ENCODE measurements around the gene LIPH. TPM values are rescaled to one million over a fixed set of nuclear protein-coding genes. Genes with fewer than 3 reads are reported as not detected.
A peak's percentile ranks its signal among the peaks of the same experiment; 100 is the strongest.

The LIPH gene
- total RNA-seq (0.18 TPM), polyA plus RNA-seq (ENCODE audit: insufficient read depth in 1 of 8, insufficient read length in 8 of 8, low replicate concordance in 1 of 8) (1 to 10 TPM in 1 of 8 donors, under 1 TPM in 7; 0.05 to 2.1 (median 0.23) TPM)
- long read RNA-seq, donor 1: 0 reads
- long read RNA-seq, donor 2: 0 reads
- long read RNA-seq, donor 3: 0 reads
- long read RNA-seq, donor 4: 0 reads
- long read RNA-seq, donor 5: 0 reads
- long read RNA-seq, donor 6: 0 reads
- long read RNA-seq, donor 7: 0 reads
- long read RNA-seq, donor 8: 0 reads
- long read RNA-seq, donor 9: 0 reads
- long read RNA-seq, donor 10: 0 reads
- long read RNA-seq, donor 11: 0 reads

GRCh38 chr3:185552358-185552877, at the start of gene LIPH:
Gene LIPH (minus strand): TSS chr3:185552588. CDS start chr3:185552471, 117 bp downstream.
- no peaks in the 10 kb centered on the region for H3K27me3 ChIP-seq (ENCODE audit: control insufficient read depth, insufficient read depth, low read length)
- no peak within 1 kb of the TSS for H3K27ac ChIP-seq (ENCODE audit: low read length)
- H3K4me1 ChIP-seq (ENCODE audit: control insufficient read depth, insufficient read depth, low read length): no peaks in the 10 kb centered on the region
- WGBS (ENCODE audit: insufficient coverage): 0% methylated on average over 1 of the region's 6 CpGs
- no peak within 1 kb of the TSS for H3K4me3 ChIP-seq (ENCODE audit: low read length)
- no peaks in the 10 kb centered on the region for H3K36me3 ChIP-seq (ENCODE audit: control insufficient read depth, insufficient read depth, low read length)
- H3K9me3 ChIP-seq (replicated peaks; ENCODE audit: control insufficient read depth, low read depth, low read length): no peaks in the 10 kb centered on the region
- DNase-seq: no peak

- no peaks in the 10 kb centered on the region for H3K9me3 ChIP-seq (replicated peaks; ENCODE audit: control insufficient read depth, low read depth, low read length)
- DNase-seq: no peak
- H3K27ac ChIP-seq (ENCODE audit: low read length): no peak overlapping the region
- H3K36me3 ChIP-seq (ENCODE audit: control insufficient read depth, insufficient read depth, low read length): peaks cover 33% of the 10 kb centered on the region
- H3K4me3 ChIP-seq (ENCODE audit: low read length): no peak overlapping the region
- no peaks in the 10 kb centered on the region for H3K27me3 ChIP-seq (ENCODE audit: control insufficient read depth, insufficient read depth, low read length)
- no peaks in the 10 kb centered on the region for H3K4me1 ChIP-seq (ENCODE audit: control insufficient read depth, insufficient read depth, low read length)
- no CpG with 5 or more reads among the region's 4 CpGs for WGBS (ENCODE audit: insufficient coverage)
Measured at GRCh38 chr3:185595526-185595925, 43.1 kb upstream of the LIPH start.

DNA sequence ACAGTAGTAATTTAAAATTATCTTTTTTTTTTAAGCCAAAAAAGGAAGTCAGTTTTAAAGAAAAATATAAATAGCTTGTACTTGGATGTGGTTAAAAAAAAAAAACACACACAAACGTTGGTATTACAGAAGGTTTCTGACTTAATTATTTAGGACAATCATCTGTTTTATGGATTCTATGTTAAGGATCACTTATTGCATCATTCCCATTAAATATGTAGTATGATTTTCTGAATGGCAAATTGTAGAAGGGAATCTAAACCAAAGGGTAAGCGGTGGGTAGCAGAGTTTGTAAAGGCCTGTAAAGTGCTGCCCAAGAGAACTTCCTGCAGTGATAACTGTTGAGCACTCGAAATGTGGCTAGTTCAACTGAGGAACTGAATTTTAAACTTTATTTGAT, 41.7 kb upstream of the LIPH start:
- Histone ChIP-seq H3K4me1 (ENCODE audit: control insufficient read depth, insufficient read depth, low read length) (no peaks in the 10 kb centered on the region), H3K27ac (ENCODE audit: low read length) (no peak overlapping the region), H3K4me3 (ENCODE audit: low read length) (no peak overlapping the region), H3K9me3 (replicated peaks; ENCODE audit: control insufficient read depth, low read depth, low read length) (no peaks in the 10 kb centered on the region), H3K36me3 (ENCODE audit: control insufficient read depth, insufficient read depth, low read length) (peaks cover 27% of the 10 kb centered on the region), H3K27me3 (ENCODE audit: control insufficient read depth, insufficient read depth, low read length) (no peaks in the 10 kb centered on the region)
- DNase-seq: no peak
- 80% methylated on average over 1 of the region's 3 CpGs for WGBS (ENCODE audit: insufficient coverage)

DNA sequence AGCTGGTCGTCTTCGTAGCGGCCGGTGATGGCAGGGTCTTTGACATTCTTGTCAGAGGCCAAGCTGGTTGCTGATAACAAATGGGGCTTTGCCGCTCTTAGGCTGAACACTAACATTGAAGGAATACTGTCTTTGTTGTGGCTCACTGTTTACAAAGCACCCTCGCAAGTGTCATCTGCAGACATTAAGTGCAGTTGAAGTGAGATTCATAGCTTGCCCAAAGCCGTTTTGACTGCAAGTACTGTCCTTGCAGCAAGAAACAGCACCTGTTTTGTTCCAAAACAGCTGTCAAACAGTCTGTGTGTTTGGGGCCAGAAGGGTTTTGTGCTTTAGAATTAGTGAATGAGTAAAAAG, 34.3 kb upstream of the LIPH start:
- WGBS (ENCODE audit: insufficient coverage): 0% methylated on average over 7 of the region's 7 CpGs
- no peaks in the 10 kb centered on the region for H3K9me3 ChIP-seq (replicated peaks; ENCODE audit: control insufficient read depth, low read depth, low read length)

DNA sequence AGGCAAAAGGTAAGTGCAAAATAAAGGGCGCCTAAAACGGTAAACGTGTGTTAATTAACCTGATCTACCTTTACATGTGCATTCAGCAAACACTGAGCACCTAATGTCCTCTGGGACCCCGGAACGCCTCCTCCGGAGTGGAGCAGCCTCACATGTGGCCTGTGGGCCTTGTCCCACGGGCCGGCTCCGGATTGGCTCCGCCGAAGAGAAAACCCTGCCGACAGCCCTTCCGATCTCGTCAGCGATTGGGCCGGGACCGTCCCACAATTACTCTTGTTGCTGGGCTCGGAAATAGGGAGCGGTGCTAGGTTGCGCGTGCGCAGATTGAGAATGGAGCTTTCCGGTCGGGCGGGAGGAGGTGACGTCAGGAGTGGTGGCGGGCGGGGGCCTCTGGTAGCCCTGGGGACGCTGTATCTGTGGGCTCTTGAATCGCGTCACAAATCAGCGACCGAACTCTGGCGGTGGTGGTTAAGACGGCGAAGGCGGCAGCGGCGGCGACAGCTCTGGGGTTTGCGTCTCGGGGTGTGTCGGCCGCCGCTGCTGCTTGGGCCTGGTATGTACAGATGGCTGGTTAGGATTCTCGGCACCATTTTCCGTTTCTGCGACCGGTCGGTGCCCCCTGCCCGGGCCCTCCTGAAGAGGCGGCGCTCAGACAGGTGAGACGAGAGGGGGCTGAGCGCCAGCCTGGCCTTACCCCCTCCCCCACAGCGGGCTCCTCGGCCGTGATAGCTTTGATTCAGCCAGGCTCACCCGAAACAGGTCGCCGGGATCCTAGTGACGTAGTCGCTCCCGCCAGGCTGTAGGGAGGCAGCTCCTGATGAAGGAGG, 33.7 kb upstream of the LIPH start, which contains the start of gene SENP2:
Gene SENP2 (plus strand): TSS at position 437 of the 827 bp plus-strand sequence. CDS start 119 bp downstream, at position 556.
- Histone ChIP-seq H3K9me3 (replicated peaks; ENCODE audit: control insufficient read depth, low read depth, low read length) (no peaks in the 10 kb centered on the region), H3K27me3 (ENCODE audit: control insufficient read depth, insufficient read depth, low read length) (peaks cover 3% of the 10 kb centered on the region), H3K36me3 (ENCODE audit: control insufficient read depth, insufficient read depth, low read length) (no peaks in the 10 kb centered on the region), H3K27ac (ENCODE audit: low read length) (peak within 1 kb of the TSS; percentile 98), H3K4me3 (ENCODE audit: low read length) (peak within 1 kb of the TSS; percentile 100), H3K4me1 (ENCODE audit: control insufficient read depth, insufficient read depth, low read length) (peaks cover 12% of the 10 kb centered on the region)
- DNase-seq: peak; percentile 100
- under 1% methylated on average over 53 of the region's 64 CpGs for WGBS (ENCODE audit: insufficient coverage)

More for the DNA sequence above, 34.3 kb upstream of the LIPH start:
- peak overlapping the region; percentile 98 for H3K27ac ChIP-seq (ENCODE audit: low read length)
- peak overlapping the region; percentile 100 for H3K4me3 ChIP-seq (ENCODE audit: low read length)
- H3K36me3 ChIP-seq (ENCODE audit: control insufficient read depth, insufficient read depth, low read length): peaks cover 3% of the 10 kb centered on the region
- peaks cover 12% of the 10 kb centered on the region for H3K4me1 ChIP-seq (ENCODE audit: control insufficient read depth, insufficient read depth, low read length)
- peak; percentile 57 for DNase-seq
- H3K27me3 ChIP-seq (ENCODE audit: control insufficient read depth, insufficient read depth, low read length): peaks cover 3% of the 10 kb centered on the region

DNA sequence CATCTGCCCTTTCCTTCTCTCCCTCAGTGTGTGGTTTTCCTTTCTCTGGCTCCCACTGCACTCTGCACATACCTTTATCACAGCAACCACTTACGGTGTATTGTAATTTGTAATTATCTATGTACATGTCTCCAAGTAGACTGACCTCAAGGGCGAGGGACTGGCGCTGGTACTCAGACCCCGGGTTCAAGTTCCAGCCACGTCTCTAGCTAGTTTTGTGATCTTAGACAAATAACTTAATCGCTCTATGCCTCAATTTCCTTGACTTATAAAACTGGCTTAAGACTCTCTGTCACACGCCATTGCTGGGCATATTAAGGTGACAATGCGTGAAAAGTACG, 33.1 kb upstream of the LIPH start:
- no peak for DNase-seq
- peak overlapping the region; percentile 100 for H3K4me3 ChIP-seq (ENCODE audit: low read length)
- 54% methylated on average over 4 of the region's 9 CpGs for WGBS (ENCODE audit: insufficient coverage)
- H3K27ac ChIP-seq (ENCODE audit: low read length): peak overlapping the region; percentile 93
- H3K27me3 ChIP-seq (ENCODE audit: control insufficient read depth, insufficient read depth, low read length): peaks cover 3% of the 10 kb centered on the region
- no peaks in the 10 kb centered on the region for H3K36me3 ChIP-seq (ENCODE audit: control insufficient read depth, insufficient read depth, low read length)
- H3K4me1 ChIP-seq (ENCODE audit: control insufficient read depth, insufficient read depth, low read length): peaks cover 12% of the 10 kb centered on the region
- H3K9me3 ChIP-seq (replicated peaks; ENCODE audit: control insufficient read depth, low read depth, low read length): no peaks in the 10 kb centered on the region

DNA sequence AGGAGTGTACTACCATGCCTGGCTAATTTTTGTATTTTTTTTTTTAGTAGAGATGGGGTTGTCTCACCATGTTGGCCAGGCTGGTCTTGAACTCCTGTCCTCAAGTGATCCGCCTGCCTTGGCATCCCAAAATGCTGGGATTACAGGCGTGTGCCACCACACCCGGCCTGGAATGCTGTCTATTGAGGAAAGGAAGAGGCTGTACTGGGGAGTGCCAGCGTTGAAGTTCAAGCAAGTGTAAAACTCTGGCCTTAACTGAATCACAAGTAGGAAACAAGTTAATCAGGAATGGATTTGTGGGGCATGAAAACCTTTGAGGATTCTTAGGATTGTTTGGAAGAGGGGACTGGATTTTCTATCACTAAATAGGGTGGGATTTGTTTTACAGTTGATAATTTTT, 32.3 kb upstream of the LIPH start:
- Histone ChIP-seq H3K9me3 (replicated peaks; ENCODE audit: control insufficient read depth, low read depth, low read length) (no peaks in the 10 kb centered on the region), H3K27me3 (ENCODE audit: control insufficient read depth, insufficient read depth, low read length) (peaks cover 3% of the 10 kb centered on the region), H3K36me3 (ENCODE audit: control insufficient read depth, insufficient read depth, low read length) (no peaks in the 10 kb centered on the region), H3K27ac (ENCODE audit: low read length) (no peak overlapping the region), H3K4me1 (ENCODE audit: control insufficient read depth, insufficient read depth, low read length) (peaks cover 12% of the 10 kb centered on the region), H3K4me3 (ENCODE audit: low read length) (no peak overlapping the region)
- DNase-seq: no peak
- 88% methylated on average over 4 of the region's 4 CpGs for WGBS (ENCODE audit: insufficient coverage)

- Histone ChIP-seq H3K9me3 (replicated peaks; ENCODE audit: control insufficient read depth, low read depth, low read length) (no peaks in the 10 kb centered on the region), H3K4me1 (ENCODE audit: control insufficient read depth, insufficient read depth, low read length) (peaks cover 12% of the 10 kb centered on the region), H3K27me3 (ENCODE audit: control insufficient read depth, insufficient read depth, low read length) (peaks cover 3% of the 10 kb centered on the region), H3K27ac (ENCODE audit: low read length) (no peak overlapping the region), H3K36me3 (ENCODE audit: control insufficient read depth, insufficient read depth, low read length) (no peaks in the 10 kb centered on the region), H3K4me3 (ENCODE audit: low read length) (no peak overlapping the region)
- 53% methylated on average over 3 of the region's 6 CpGs for WGBS (ENCODE audit: insufficient coverage)
- DNase-seq: no peak
Measured at GRCh38 chr3:185583925-185584324, 31.5 kb upstream of the LIPH start.

GRCh38 chr3:185582871-185583270, 30.5 kb upstream of the LIPH start:
- no peaks in the 10 kb centered on the region for H3K9me3 ChIP-seq (replicated peaks; ENCODE audit: control insufficient read depth, low read depth, low read length)
- WGBS (ENCODE audit: insufficient coverage): no CpG with 5 or more reads among the region's 3 CpGs
- no peak overlapping the region for H3K27ac ChIP-seq (ENCODE audit: low read length)
- no peak for DNase-seq
- H3K4me3 ChIP-seq (ENCODE audit: low read length): no peak overlapping the region
- H3K4me1 ChIP-seq (ENCODE audit: control insufficient read depth, insufficient read depth, low read length): peaks cover 12% of the 10 kb centered on the region
- no peaks in the 10 kb centered on the region for H3K36me3 ChIP-seq (ENCODE audit: control insufficient read depth, insufficient read depth, low read length)
- H3K27me3 ChIP-seq (ENCODE audit: control insufficient read depth, insufficient read depth, low read length): peaks cover 3% of the 10 kb centered on the region

DNA sequence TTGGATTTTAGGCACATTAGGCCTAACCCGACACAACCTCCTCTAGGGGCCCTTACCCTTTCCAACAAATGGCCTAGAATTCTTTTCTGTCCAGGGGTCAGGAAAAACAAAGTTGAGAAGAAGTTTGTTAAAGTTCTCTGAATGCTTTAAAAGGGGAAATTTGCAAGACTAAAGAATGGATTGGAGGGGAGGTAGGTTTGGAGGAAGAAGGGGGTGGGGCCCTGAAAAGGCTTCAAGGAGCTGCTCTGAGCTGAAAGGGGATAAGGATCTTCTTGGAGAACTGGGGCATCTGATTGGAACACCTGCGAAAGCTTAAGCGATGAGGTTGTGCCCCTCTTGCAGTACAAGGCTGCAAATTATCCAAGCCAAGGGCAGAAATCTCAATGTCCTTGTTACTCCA, 29.8 kb upstream of the LIPH start:
- 24% methylated on average over 2 of the region's 3 CpGs for WGBS (ENCODE audit: insufficient coverage)
- H3K27me3 ChIP-seq (ENCODE audit: control insufficient read depth, insufficient read depth, low read length): peaks cover 3% of the 10 kb centered on the region

More for the DNA sequence above, 29.8 kb upstream of the LIPH start:
- no peak for DNase-seq
- Histone ChIP-seq H3K36me3 (ENCODE audit: control insufficient read depth, insufficient read depth, low read length) (no peaks in the 10 kb centered on the region), H3K4me3 (ENCODE audit: low read length) (no peak overlapping the region), H3K9me3 (replicated peaks; ENCODE audit: control insufficient read depth, low read depth, low read length) (no peaks in the 10 kb centered on the region), H3K4me1 (ENCODE audit: control insufficient read depth, insufficient read depth, low read length) (peaks cover 11% of the 10 kb centered on the region), H3K27ac (ENCODE audit: low read length) (no peak overlapping the region)
